Right ventricle myocardium superior (tissue), 1 donor: ENCODE measurements around the gene SMIM35. TPM values are rescaled to one million over a fixed set of nuclear protein-coding genes. Genes with fewer than 3 reads are reported as not detected.
"Not testable (repeated sequence)": the region's sequence is repeated elsewhere in the genome, so short reads cannot be mapped to it uniquely, and the experiment has no call there.

Experiments used
- ATAC-seq: fragments of 200-7000 bp; cut with Tn5 transposase; one replicate; pipeline ENCODE4 v1.9.1; 2020; ENCODE audit warnings: mild to moderate bottlenecking; ENCODE audit not compliant: poor library complexity
- DNase-seq: peaks from one replicate; pipeline ENCODE4 v3.0.0-alpha.2; 2020
- intact Hi-C: fragments of 100-400 bp; cut with DNase I; formaldehyde crosslinking; loops from one replicate; pipeline ENCODE4 v1.11.2; 2022
- total RNA-seq: library from RNA; stranded (reverse); fragmentation: NEBNext Ultra II Directional; extraction: Animal tissue kit (Norgen Biotek cat#: 25700); gene quantifications from one replicate; pipeline ENCODE4 v1.2.1, GENCODE V29; 2021
- donor health status: DM: no; HTN: yes; CAD: no; lungs with severe emphysema.

Gene SMIM35
- total RNA-seq, 1 donor from 2014 or later, result not detected

GRCh38 chr11:117980720-117981119 is 106.0 kb downstream of the SMIM35 start:
- ATAC-seq, result no peak
- DNase-seq, result no peak
- intact Hi-C loops, result no loop called here

GRCh38 chr11:117980280-117980679 is 106.5 kb downstream of the SMIM35 start:
- intact Hi-C loops, result no loop called here
- no peak for DNase-seq
- no peak for ATAC-seq

- intact Hi-C loops, result no loop called here
- no peak for DNase-seq
- ATAC-seq, result peak; percentile 61
Observed at GRCh38 chr11:117979481-117980211, 107.1 kb downstream of the SMIM35 start.

GRCh38 chr11:117978991-117979390 is 107.8 kb downstream of the SMIM35 start:
- ATAC-seq, result peak; percentile 89
- no peak for DNase-seq
- intact Hi-C loops, result no loop called here

- intact Hi-C loops, DNase-seq, ATAC-seq: not testable (repeated sequence)
Observed at GRCh38 chr11:117978291-117978910, 108.4 kb downstream of the SMIM35 start.

- ATAC-seq, DNase-seq, intact Hi-C loops: not testable (repeated sequence)
Observed at GRCh38 chr11:117977612-117978264, 109.0 kb downstream of the SMIM35 start.

- intact Hi-C loops, result no loop called here
- no peak for DNase-seq
- ATAC-seq, result no peak
Observed at GRCh38 chr11:117977029-117977428, 109.7 kb downstream of the SMIM35 start.

GRCh38 chr11:117976445-117976844 is 110.3 kb downstream of the SMIM35 start:
- ATAC-seq, result no peak
- no peak for DNase-seq
- intact Hi-C loops, result no loop called here

GRCh38 chr11:117973503-117973860 is 113.3 kb downstream of the SMIM35 start:
- ATAC-seq (no peak), DNase-seq (no peak)
- intact Hi-C loops, result no loop called here

- no peak for DNase-seq
- no peak for ATAC-seq
- intact Hi-C loops, result no loop called here
Observed at GRCh38 chr11:117972629-117973502, 113.9 kb downstream of the SMIM35 start.

- ATAC-seq, result no peak
- DNase-seq, result no peak
- intact Hi-C loops, result no loop called here
Observed at GRCh38 chr11:117972044-117972443, 114.7 kb downstream of the SMIM35 start.

GRCh38 chr11:117970400-117971024 is 116.3 kb downstream of the SMIM35 start:
- intact Hi-C loops, result no loop called here
- ATAC-seq (peak; percentile 74), DNase-seq (no peak)

- no peak for DNase-seq
- ATAC-seq, result no peak
- intact Hi-C loops, result no loop called here
Observed at GRCh38 chr11:117969160-117969991, 117.4 kb downstream of the SMIM35 start.

GRCh38 chr11:117966908-117967307 is 119.9 kb downstream of the SMIM35 start:
- no peak for DNase-seq
- intact Hi-C loops, result no loop called here
- ATAC-seq, result no peak

- no peak for DNase-seq
- intact Hi-C loops, result no loop called here
Observed at GRCh38 chr11:117962826-117963225, 123.9 kb downstream of the SMIM35 start.

GRCh38 chr11:117961896-117962295 is 124.9 kb downstream of the SMIM35 start:
- ATAC-seq, result no peak
- DNase-seq, result no peak
- intact Hi-C loops, result no loop called here

More at GRCh38 chr11:117962826-117963225, 123.9 kb downstream of the SMIM35 start:
- no peak for ATAC-seq

GRCh38 chr11:117960406-117960805 is 126.4 kb downstream of the SMIM35 start:
- no peak for DNase-seq
- intact Hi-C loops, result no loop called here
- ATAC-seq, result no peak
